Measurements from ENCODE around the gene NAV2.

NAV2 gene, protein sequence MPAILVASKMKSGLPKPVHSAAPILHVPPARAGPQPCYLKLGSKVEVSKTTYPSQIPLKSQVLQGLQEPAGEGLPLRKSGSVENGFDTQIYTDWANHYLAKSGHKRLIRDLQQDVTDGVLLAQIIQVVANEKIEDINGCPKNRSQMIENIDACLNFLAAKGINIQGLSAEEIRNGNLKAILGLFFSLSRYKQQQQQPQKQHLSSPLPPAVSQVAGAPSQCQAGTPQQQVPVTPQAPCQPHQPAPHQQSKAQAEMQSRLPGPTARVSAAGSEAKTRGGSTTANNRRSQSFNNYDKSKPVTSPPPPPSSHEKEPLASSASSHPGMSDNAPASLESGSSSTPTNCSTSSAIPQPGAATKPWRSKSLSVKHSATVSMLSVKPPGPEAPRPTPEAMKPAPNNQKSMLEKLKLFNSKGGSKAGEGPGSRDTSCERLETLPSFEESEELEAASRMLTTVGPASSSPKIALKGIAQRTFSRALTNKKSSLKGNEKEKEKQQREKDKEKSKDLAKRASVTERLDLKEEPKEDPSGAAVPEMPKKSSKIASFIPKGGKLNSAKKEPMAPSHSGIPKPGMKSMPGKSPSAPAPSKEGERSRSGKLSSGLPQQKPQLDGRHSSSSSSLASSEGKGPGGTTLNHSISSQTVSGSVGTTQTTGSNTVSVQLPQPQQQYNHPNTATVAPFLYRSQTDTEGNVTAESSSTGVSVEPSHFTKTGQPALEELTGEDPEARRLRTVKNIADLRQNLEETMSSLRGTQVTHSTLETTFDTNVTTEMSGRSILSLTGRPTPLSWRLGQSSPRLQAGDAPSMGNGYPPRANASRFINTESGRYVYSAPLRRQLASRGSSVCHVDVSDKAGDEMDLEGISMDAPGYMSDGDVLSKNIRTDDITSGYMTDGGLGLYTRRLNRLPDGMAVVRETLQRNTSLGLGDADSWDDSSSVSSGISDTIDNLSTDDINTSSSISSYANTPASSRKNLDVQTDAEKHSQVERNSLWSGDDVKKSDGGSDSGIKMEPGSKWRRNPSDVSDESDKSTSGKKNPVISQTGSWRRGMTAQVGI (N-terminal part only)

DNA sequence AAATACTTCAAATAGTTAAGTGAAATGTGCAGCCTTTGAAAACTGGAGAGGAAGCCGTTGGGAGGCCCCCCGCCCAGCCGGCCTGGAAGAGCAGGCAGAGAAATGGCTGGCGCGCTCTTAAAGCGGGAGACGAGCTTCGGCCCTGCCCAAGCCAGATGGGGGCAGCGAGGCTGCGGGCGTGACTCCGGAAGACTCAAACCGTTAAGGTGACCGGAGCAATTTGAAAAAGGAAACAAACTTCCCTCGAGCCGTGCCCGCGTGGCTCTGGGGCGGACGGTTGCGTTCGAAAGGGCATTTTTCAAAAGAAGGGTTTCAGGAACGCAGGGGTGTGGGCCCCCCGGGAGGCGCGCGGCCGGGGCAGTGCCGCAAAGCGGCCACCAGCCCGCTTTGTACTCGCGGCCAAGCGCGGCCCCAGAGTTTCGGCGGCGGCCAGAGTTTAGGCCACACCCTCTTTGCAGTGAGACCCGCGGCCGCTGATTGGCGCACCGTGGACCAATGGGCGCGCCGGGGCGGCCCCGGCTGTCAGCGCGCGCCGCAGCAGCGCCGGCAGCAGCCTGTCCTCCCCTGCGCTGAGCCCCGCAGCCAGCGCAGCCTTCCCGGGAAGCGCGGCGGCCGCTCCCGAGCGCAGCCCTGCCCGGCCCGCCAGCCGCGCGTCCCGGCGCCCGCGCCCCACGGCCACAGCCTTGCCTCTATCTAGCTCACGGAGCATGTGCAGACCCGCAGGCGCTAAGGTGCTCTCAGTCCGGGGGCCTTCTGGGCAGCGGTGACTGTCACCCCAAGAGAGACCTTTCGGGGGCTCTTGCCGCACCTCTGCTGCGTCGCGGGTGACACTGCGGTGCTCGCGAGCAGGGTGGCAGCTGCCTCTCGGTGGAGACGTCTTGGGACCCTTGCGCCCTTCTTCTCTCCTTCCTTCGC lies at the start of gene NAV2:
Gene NAV2 (plus strand): TSS at position 557 of the 915 bp plus-strand sequence. CDS start 859 bp downstream, outside the sequence.
- H3K27ac ChIP-seq (ENCODE audit: low read depth, low read length): peak within 1 kb of the TSS; percentile 90
- H3K9ac ChIP-seq (ENCODE audit: low read depth, low read length): peak within 1 kb of the TSS; percentile 91
- no peaks in the 10 kb centered on the region for H3K9me3 ChIP-seq (ENCODE audit: control insufficient read depth, insufficient read depth, low read length)
- peak within 1 kb of the TSS; percentile 72 for H3K4me3 ChIP-seq (ENCODE audit: low read depth, low read length)
- peaks cover 59% of the 10 kb centered on the region for H3K27me3 ChIP-seq (ENCODE audit: control insufficient read depth, insufficient read depth, low read length)
- peaks cover 17% of the 10 kb centered on the region for H3K4me1 ChIP-seq (ENCODE audit: control insufficient read depth, insufficient read depth, low read length)
- no peaks in the 10 kb centered on the region for H3K36me3 ChIP-seq (ENCODE audit: control insufficient read depth, insufficient read depth, low read length)

DNA sequence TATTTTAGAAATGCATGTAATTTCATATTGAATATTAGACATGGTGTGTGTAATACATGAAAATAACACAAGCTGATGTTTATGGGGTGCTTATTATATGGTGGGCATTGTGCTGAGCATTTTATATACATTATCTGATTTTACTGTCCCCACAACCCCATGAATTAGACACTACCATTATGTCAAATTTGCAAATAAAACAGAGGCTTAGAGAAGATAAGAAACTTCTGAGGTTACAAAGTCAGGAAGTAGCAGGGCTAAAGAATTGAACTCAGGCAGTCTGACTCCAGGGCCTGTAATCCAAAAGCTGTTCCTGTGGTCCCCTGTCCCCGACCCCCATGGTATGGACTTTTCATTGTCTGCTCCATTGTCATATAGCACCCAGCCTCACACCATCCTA lies 49.4 kb upstream of the NAV2 start:
- Histone ChIP-seq H3K27ac (ENCODE audit: low read depth, low read length) (no peak overlapping the region), H3K9me3 (ENCODE audit: control insufficient read depth, insufficient read depth, low read length) (no peaks in the 10 kb centered on the region), H3K4me3 (ENCODE audit: low read depth, low read length) (no peak overlapping the region), H3K27me3 (ENCODE audit: control insufficient read depth, insufficient read depth, low read length) (no peaks in the 10 kb centered on the region), H3K4me1 (ENCODE audit: control insufficient read depth, insufficient read depth, low read length) (no peaks in the 10 kb centered on the region; the same call in 1 of the 2 replicates), H3K9ac (ENCODE audit: low read depth, low read length) (no peak overlapping the region), H3K36me3 (ENCODE audit: control insufficient read depth, insufficient read depth, low read length) (no peaks in the 10 kb centered on the region)

DNA sequence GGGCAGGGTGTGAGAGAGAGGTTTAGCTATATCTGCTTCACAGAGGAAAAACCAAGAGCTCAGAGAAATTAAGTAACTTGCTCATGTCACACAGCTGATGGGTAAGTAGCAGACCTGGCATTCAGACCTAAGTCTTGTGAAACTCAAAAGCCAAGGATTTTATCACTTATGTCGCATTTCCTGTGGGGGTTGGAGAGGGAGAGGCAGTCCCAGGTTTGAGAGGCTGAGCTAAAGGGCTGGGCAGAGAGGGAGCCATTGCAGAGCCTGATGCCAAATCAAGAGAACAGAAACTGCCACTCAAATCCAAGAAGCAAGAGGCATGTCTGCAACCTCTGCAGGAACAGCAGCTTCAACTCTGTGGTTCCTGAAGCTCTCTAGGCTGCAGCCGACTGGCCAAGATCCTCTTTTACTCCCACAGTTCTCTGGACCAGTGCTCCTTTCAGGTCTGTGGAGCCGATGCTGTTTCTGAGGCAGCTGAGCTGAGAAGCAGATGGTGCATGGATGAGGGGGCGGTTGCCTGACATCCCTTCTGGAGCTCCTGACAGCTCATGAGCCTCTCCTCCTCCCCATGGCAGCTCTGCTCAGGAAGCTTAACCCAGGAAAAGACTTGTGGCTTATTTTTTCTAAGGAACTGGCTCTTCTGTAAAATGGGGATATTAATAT lies 47.6 kb upstream of the NAV2 start:
- Histone ChIP-seq H3K9me3 (ENCODE audit: control insufficient read depth, insufficient read depth, low read length) (no peaks in the 10 kb centered on the region), H3K4me1 (ENCODE audit: control insufficient read depth, insufficient read depth, low read length) (peaks cover 2% of the 10 kb centered on the region), H3K9ac (ENCODE audit: low read depth, low read length) (no peak overlapping the region), H3K36me3 (ENCODE audit: control insufficient read depth, insufficient read depth, low read length) (no peaks in the 10 kb centered on the region), H3K27ac (ENCODE audit: low read depth, low read length) (no peak overlapping the region), H3K4me3 (ENCODE audit: low read depth, low read length) (no peak overlapping the region), H3K27me3 (ENCODE audit: control insufficient read depth, insufficient read depth, low read length) (no peaks in the 10 kb centered on the region)

DNA sequence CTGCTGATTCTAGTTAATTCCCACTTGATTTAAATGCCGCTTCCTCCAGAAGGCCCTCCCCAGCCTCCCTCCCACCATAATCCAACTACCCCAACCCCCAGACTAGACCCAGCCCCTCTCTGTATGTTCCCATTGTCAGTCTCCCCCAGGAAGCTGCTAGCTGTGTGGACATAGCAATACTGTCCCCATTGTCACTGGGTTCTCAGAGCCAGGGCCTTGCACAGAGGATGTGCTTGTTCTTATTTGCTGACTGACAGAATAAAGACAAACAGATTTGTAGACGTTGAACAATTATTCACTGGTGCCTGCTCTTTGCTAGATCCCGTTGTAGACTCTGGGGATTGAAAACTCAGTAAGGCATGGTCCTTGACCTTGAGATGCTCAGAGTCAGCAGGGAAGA lies 45.7 kb upstream of the NAV2 start:
- H3K9ac ChIP-seq (ENCODE audit: low read depth, low read length): no peak overlapping the region
- H3K4me1 ChIP-seq (ENCODE audit: control insufficient read depth, insufficient read depth, low read length): peaks cover 9% of the 10 kb centered on the region
- no peaks in the 10 kb centered on the region for H3K36me3 ChIP-seq (ENCODE audit: control insufficient read depth, insufficient read depth, low read length)
- no peak overlapping the region for H3K27ac ChIP-seq (ENCODE audit: low read depth, low read length)
- no peaks in the 10 kb centered on the region for H3K9me3 ChIP-seq (ENCODE audit: control insufficient read depth, insufficient read depth, low read length)
- no peaks in the 10 kb centered on the region for H3K27me3 ChIP-seq (ENCODE audit: control insufficient read depth, insufficient read depth, low read length)
- H3K4me3 ChIP-seq (ENCODE audit: low read depth, low read length): no peak overlapping the region

DNA sequence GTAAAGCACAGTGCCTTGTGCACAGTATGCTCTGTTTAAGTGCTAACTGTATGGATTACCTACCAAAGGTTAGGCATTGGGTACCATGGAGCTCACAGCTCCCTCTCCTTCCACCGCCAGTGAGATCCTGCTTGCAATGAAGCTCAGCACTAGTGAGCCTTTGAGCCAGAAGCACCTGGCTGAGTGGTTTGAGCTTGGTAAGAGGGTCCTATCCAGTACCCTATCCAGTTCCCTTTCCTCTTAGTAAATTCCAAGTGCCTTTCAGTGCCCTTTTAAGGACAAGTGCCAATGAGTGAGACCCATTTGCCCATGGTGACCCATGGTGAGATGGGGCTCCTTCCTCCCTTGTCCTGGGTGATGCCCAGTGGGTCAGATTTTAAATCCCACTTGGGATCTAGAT lies 43.1 kb upstream of the NAV2 start:
- H3K4me1 ChIP-seq (ENCODE audit: control insufficient read depth, insufficient read depth, low read length): peaks cover 20% of the 10 kb centered on the region
- no peaks in the 10 kb centered on the region for H3K36me3 ChIP-seq (ENCODE audit: control insufficient read depth, insufficient read depth, low read length)
- H3K9ac ChIP-seq (ENCODE audit: low read depth, low read length): no peak overlapping the region
- no peak overlapping the region for H3K27ac ChIP-seq (ENCODE audit: low read depth, low read length)
- no peaks in the 10 kb centered on the region for H3K9me3 ChIP-seq (ENCODE audit: control insufficient read depth, insufficient read depth, low read length)
- no peaks in the 10 kb centered on the region for H3K27me3 ChIP-seq (ENCODE audit: control insufficient read depth, insufficient read depth, low read length)
- no peak overlapping the region for H3K4me3 ChIP-seq (ENCODE audit: low read depth, low read length)

DNA sequence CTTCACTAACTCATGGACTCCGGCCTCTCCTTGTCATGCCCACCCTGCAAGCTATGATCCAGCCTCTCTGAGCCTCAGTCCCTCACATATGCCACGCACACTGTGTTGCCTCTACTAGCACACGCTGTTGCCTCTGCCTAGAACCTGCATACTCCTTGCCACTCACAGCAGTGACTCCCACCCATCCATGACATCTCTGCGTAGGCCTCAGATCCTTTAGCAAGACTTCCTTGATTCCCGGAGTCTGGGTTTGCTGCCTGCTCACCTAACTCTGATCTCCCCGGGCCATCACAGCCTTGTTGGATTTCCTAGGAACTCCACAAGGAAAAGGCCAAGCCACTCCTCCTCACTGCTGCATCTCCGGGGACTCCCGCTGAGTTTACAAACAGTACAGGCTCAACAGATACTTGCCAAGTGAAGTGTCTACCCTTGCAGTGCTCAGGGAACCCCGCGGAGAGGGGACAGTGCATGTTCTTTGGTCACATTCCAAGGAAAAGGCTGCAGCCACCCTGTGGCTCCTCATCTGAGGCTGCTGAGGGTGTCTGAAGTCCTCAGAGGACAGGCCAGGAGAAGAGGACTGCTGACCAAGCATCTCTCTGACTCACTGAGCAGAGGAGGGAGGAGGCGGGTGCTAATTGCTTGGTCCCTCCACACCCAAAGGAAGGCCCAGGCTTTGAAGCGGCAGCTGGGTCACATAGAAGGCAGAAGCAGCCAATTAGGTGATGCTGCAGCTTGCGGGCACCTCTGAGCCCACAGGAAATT lies 42.4 kb upstream of the NAV2 start:
- no peaks in the 10 kb centered on the region for H3K9me3 ChIP-seq (ENCODE audit: control insufficient read depth, insufficient read depth, low read length)
- H3K4me1 ChIP-seq (ENCODE audit: control insufficient read depth, insufficient read depth, low read length): peaks cover 23% of the 10 kb centered on the region
- H3K4me3 ChIP-seq (ENCODE audit: low read depth, low read length): no peak overlapping the region
- no peaks in the 10 kb centered on the region for H3K27me3 ChIP-seq (ENCODE audit: control insufficient read depth, insufficient read depth, low read length)
- no peak overlapping the region for H3K9ac ChIP-seq (ENCODE audit: low read depth, low read length)
- no peak overlapping the region for H3K27ac ChIP-seq (ENCODE audit: low read depth, low read length)
- H3K36me3 ChIP-seq (ENCODE audit: control insufficient read depth, insufficient read depth, low read length): no peaks in the 10 kb centered on the region

DNA sequence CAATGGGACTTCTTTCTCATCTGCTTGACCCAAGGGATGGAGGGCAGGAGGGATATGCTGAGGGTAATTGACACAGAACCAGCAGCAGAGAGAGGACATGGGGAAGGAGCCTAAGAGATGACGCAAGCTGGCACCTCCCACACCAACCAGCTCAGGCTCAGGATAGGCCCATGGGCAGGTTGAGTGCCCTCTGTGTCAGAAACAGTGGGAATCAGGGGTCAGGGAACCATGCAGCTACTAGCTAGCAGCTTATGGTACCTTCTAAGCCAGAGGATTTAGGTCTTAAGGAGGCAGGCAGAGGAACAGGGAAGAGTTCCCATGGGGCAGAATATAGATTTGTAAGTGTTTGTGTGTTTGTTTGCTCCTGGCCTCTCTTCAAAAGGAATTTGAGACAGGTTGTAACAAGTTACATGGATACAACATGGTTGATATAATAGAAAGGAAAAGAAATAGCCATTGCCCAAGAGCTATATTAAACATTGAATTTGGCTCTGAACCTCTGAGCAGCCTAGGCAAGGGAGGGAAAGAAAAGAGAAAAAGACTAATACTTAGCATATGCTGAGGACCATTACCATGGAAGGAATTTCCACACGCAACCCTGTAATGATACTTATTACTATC lies 39.9 kb upstream of the NAV2 start:
- H3K27ac ChIP-seq (ENCODE audit: low read depth, low read length): no peak overlapping the region
- peaks cover 32% of the 10 kb centered on the region for H3K4me1 ChIP-seq (ENCODE audit: control insufficient read depth, insufficient read depth, low read length)
- H3K9ac ChIP-seq (ENCODE audit: low read depth, low read length): no peak overlapping the region
- no peak overlapping the region for H3K4me3 ChIP-seq (ENCODE audit: low read depth, low read length)
- H3K27me3 ChIP-seq (ENCODE audit: control insufficient read depth, insufficient read depth, low read length): no peaks in the 10 kb centered on the region
- no peaks in the 10 kb centered on the region for H3K9me3 ChIP-seq (ENCODE audit: control insufficient read depth, insufficient read depth, low read length)
- no peaks in the 10 kb centered on the region for H3K36me3 ChIP-seq (ENCODE audit: control insufficient read depth, insufficient read depth, low read length)

DNA sequence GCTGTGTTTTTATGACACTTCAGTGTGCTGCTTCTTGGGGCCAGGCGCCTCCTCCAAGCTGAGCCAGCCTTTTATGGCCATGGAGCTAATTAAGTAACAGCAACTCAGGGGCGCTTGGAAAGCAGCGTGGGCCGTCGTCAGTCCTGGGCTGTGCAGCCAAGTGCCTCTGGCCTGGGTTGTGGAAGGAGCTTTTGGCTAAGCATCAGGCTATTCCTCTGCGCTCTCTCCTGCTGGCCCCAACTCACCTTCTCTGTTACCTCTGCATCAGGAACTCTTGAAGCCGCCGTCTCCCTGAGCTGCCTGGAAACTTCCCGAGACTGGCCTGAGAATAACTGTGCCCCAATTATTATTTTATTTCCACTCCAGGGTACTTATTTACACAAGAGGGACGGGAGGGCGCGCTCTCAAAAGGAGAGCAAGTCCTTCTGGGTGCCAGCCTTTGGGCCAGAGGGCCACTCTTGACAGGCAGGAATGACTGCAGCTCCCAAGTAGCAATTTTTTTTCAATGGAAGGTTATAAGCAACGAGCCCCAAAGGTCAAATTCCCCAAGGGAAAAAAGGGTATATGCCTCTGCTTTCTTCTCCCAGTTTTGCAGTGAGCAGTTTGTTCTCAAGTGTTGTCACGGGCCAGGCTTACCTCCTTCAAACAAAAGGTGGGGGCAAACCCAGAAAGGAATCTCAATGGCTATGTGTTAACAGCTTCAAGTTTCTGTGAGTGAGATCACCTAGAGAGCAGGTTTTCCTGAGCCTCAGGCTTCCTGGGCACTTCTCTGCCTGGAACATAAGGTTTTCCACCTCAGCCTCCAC lies 38.5 kb upstream of the NAV2 start:
- Histone ChIP-seq H3K27me3 (ENCODE audit: control insufficient read depth, insufficient read depth, low read length) (no peaks in the 10 kb centered on the region), H3K36me3 (ENCODE audit: control insufficient read depth, insufficient read depth, low read length) (no peaks in the 10 kb centered on the region), H3K4me3 (ENCODE audit: low read depth, low read length) (no peak overlapping the region), H3K9ac (ENCODE audit: low read depth, low read length) (no peak overlapping the region), H3K9me3 (ENCODE audit: control insufficient read depth, insufficient read depth, low read length) (no peaks in the 10 kb centered on the region), H3K27ac (ENCODE audit: low read depth, low read length) (peak overlapping the region; percentile 40), H3K4me1 (ENCODE audit: control insufficient read depth, insufficient read depth, low read length) (peaks cover 32% of the 10 kb centered on the region)

DNA sequence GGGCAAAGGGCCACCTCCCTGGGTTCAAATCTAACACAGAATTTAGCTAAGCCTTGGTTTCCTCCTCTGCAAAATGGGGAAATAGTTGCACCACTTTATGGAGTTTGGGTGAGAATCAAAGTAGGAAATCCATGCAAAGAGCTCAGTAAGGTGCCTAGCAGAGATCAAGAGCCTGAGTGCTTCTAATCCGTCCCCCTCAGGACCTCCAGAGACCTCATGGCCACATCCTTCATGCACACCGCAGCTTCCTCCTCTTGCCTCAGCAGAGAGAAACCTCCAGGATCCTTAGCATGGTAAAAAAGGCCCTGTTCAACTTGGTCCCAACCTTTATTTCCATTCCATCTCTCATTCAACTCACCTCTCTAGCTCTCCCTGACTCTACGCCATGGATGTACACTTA lies 37.8 kb upstream of the NAV2 start:
- no peak overlapping the region for H3K9ac ChIP-seq (ENCODE audit: low read depth, low read length)

More for the DNA sequence above, 37.8 kb upstream of the NAV2 start:
- no peak overlapping the region for H3K4me3 ChIP-seq (ENCODE audit: low read depth, low read length)
- H3K9me3 ChIP-seq (ENCODE audit: control insufficient read depth, insufficient read depth, low read length): no peaks in the 10 kb centered on the region
- H3K27me3 ChIP-seq (ENCODE audit: control insufficient read depth, insufficient read depth, low read length): no peaks in the 10 kb centered on the region
- H3K36me3 ChIP-seq (ENCODE audit: control insufficient read depth, insufficient read depth, low read length): no peaks in the 10 kb centered on the region
- H3K4me1 ChIP-seq (ENCODE audit: control insufficient read depth, insufficient read depth, low read length): peaks cover 36% of the 10 kb centered on the region
- peak overlapping the region; percentile 40 for H3K27ac ChIP-seq (ENCODE audit: low read depth, low read length)
